ENCODE measurements around the gene PRRC2C.

Gene PRRC2C

GRCh38 chr1:171641076-171641864 lies 155.9 kb downstream of the PRRC2C start:
- no peak for DNase-seq

- no peak for DNase-seq
These were observed 156.9 kb downstream of the PRRC2C start for GRCh38 chr1:171642197-171642596.
